ENCODE data around the gene GNPTG. TPM values are rescaled to one million over a fixed set of nuclear protein-coding genes. Genes with fewer than 3 reads are reported as not detected.
A peak's percentile ranks its signal among the peaks of the same experiment; 100 is the strongest.
"Not testable (repeated sequence)": the region's sequence is repeated elsewhere in the genome, so short reads cannot be mapped to it uniquely, and the experiment has no call there.

Gene GNPTG
- total RNA-seq, 1 donor from 2014 or later = 55.6 TPM

DNA sequence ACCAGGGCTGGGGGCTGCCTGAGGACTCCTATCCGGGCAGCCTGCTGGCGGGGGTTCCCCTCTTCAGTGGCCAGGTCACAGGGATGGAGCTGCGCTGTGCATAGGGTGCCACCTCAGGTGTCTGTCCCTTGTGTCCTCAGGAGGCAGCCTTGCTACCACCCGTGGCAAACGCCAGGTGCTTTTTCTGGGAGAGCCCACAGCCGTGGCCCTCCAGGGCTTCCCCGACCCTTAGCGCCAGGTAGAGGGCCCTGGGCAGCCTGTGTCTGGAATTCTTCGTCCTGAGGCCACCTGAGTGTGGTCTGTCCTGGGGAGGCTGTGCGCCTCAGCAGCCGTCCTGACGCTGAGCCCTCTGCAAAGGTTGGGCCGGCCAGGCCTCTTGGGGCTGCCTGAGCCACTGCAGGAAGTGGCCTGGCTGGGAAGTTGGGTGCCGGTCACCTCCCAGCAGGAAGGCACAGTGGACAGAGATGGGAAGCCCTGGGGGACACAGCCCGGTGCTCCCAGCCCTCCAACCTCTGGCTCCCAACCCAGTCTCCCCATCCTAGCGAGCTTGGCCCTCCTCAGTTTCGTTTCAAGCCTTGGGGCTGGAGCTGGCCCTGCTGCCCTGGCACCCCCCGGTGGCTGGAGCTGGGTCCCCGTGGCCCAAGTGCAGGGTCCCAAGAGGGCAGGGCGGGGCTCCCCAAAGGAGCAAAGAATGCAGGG, 25.9 kb upstream of the GNPTG start:
- Mint-ChIP-seq H3K4me1 (ENCODE audit: unreplicated experiment) (no peaks in the 10 kb centered on the region), H3K27ac (no peak overlapping the region), H3K4me3 (no peak overlapping the region)

DNA sequence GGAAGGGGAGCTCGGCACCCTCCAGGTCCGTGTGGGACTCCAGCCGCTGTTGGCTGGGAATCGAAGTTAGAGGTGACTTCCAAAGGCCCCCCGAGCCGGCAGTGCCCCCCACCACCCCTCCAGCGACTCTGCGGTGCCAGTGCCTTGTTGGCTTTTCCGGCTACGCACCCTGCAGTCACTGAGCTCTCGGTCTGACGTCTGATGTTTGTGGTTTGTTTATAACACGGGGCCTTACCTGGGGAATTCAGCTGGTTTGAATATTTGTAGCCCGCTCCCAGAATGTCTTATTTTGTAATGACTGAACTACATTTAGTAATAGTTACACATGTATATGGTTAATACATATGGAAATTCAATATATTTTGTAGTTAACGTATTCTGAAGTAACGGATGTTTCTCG, 25.3 kb upstream of the GNPTG start:
- TF ChIP-seq, protein P1, sequence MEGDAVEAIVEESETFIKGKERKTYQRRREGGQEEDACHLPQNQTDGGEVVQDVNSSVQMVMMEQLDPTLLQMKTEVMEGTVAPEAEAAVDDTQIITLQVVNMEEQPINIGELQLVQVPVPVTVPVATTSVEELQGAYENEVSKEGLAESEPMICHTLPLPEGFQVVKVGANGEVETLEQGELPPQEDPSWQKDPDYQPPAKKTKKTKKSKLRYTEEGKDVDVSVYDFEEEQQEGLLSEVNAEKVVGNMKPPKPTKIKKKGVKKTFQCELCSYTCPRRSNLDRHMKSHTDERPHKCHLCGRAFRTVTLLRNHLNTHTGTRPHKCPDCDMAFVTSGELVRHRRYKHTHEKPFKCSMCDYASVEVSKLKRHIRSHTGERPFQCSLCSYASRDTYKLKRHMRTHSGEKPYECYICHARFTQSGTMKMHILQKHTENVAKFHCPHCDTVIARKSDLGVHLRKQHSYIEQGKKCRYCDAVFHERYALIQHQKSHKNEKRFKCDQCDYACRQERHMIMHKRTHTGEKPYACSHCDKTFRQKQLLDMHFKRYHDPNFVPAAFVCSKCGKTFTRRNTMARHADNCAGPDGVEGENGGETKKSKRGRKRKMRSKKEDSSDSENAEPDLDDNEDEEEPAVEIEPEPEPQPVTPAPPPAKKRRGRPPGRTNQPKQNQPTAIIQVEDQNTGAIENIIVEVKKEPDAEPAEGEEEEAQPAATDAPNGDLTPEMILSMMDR (conservative IDR thresholded peaks at IDR 0.05) = no peak
- H3K27ac Mint-ChIP-seq = no peak overlapping the region
- no peak overlapping the region for H3K4me3 Mint-ChIP-seq
- peaks cover 3% of the 10 kb centered on the region for H3K27me3 Mint-ChIP-seq
- H3K4me1 Mint-ChIP-seq (ENCODE audit: unreplicated experiment) = no peaks in the 10 kb centered on the region
- DNase-seq (ENCODE audit: extremely low spot score, unreplicated experiment) = no peak
- H3K9me3 Mint-ChIP-seq = no peaks in the 10 kb centered on the region
- H3K36me3 Mint-ChIP-seq = no peaks in the 10 kb centered on the region

More for the DNA sequence above, 25.9 kb upstream of the GNPTG start:
- TF ChIP-seq, protein P1 (conservative IDR thresholded peaks at IDR 0.05) = no peak
- Mint-ChIP-seq H3K27me3 (no peaks in the 10 kb centered on the region), H3K36me3 (no peaks in the 10 kb centered on the region), H3K9me3 (no peaks in the 10 kb centered on the region)
- DNase-seq (ENCODE audit: extremely low spot score, unreplicated experiment) = no peak

DNA sequence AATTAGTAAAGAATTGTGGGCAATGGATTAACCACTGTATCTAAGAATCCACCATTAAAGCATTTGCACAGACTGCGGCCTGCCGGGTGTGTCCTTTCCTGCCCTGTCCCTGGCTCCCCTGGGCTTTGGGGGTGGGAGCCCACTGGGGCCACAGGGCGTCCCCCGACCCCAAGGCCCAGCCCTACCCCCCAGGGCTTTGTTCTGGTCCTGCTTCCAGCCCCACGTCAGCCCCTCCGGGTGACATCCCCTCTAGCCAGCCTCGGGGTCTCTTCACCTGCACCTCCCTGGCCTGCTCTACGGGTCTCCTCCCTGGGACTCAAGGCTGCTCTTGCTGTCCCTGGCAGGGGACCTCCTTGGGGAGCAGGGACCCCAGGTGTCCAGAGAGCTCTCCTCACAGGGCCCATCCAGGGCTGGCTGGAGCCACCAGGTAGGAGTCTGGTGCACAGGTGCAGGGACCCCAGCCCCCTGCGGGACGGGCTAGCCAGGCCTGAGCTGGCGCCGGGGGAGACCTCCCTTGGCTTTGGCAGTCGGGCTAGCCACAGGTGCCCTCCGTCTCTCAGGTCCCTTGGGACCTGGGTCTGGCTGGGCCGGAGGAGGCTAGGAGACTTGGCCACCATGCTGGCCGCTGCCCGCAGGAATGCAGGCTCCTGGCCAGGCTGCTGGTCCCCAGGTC, 24.6 kb upstream of the GNPTG start:
- H3K9me3 Mint-ChIP-seq = no peaks in the 10 kb centered on the region
- H3K27me3 Mint-ChIP-seq = peaks cover 10% of the 10 kb centered on the region
- H3K36me3 Mint-ChIP-seq = no peaks in the 10 kb centered on the region
- no peak overlapping the region for H3K27ac Mint-ChIP-seq
- H3K4me3 Mint-ChIP-seq = no peak overlapping the region
- TF ChIP-seq, protein P1 (conservative IDR thresholded peaks at IDR 0.05) = no peak
- no peak for DNase-seq (ENCODE audit: extremely low spot score, unreplicated experiment)
- no peaks in the 10 kb centered on the region for H3K4me1 Mint-ChIP-seq (ENCODE audit: unreplicated experiment)

DNA sequence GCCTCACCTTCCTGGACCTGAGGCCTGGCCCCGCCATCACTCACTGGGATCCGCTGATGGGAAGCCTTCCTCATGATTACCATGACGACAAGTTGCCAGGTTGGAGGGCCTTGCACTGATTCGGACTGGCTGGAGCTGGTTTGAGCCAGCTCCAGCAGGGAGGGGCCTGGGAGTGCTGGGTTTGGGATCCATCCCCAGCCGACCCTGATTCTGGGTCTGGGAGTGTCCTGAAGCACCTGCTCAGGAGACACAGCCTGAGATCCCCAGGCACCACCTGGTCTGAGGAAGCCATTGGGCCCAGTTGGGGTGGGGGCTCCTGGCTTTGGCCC, 24.1 kb upstream of the GNPTG start:
- H3K9me3 Mint-ChIP-seq = no peaks in the 10 kb centered on the region
- H3K4me3 Mint-ChIP-seq = no peak overlapping the region
- H3K4me1 Mint-ChIP-seq (ENCODE audit: unreplicated experiment) = no peaks in the 10 kb centered on the region
- H3K27ac Mint-ChIP-seq = no peak overlapping the region
- peaks cover 15% of the 10 kb centered on the region for H3K27me3 Mint-ChIP-seq
- no peaks in the 10 kb centered on the region for H3K36me3 Mint-ChIP-seq
- DNase-seq (ENCODE audit: extremely low spot score, unreplicated experiment) = no peak
- TF ChIP-seq, protein P1 (conservative IDR thresholded peaks at IDR 0.05) = no peak

DNA sequence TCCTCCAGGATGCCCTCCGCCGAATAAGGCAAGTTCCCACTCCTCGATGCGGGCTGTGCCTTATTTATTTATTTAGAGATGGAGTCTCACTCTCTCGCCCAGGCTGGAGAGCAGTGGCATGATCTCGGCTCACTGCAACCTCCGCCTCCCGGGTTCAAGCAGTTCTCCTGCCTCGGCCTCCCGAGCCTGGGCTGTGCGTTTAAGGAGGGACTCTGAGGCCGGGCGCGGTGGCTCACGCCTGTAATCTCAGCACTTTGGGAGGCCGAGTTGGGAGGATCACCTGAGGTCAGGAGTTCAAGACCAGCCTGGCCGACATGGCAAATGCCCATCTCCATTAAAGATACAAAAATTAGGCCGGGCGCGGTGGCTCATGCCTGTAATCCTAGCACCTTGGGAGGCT, 23.6 kb upstream of the GNPTG start:
- not testable (repeated sequence) for DNase-seq (ENCODE audit: extremely low spot score, unreplicated experiment); H3K4me1 Mint-ChIP-seq (ENCODE audit: unreplicated experiment); H3K27ac Mint-ChIP-seq; H3K9me3 Mint-ChIP-seq; H3K36me3 Mint-ChIP-seq; H3K4me3 Mint-ChIP-seq
- H3K27me3 Mint-ChIP-seq = peaks cover 18% of the 10 kb centered on the region

DNA sequence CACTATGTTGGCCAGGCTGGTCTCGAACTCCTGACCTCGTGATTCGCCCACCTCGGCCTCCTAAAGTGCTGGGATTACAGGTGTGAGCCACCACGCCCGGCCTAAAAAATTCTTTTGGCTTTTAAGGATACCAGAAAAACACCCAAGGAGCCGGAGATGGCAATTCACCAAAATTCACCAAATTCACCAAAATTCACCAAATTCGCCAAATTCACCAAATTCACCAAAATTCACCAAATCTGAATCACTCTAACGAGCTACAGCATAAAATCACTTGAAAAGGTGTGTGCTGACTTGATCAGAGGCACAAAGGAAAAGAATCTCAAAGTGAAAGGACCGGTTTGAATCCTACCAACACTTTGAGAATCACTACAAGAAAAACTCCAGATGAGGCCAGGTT, 22.8 kb upstream of the GNPTG start:
- not testable (repeated sequence) for H3K27ac Mint-ChIP-seq; H3K36me3 Mint-ChIP-seq; H3K9me3 Mint-ChIP-seq; DNase-seq (ENCODE audit: extremely low spot score, unreplicated experiment); H3K4me1 Mint-ChIP-seq (ENCODE audit: unreplicated experiment)
- peak overlapping the region; percentile 31 for H3K4me3 Mint-ChIP-seq
- peaks cover 18% of the 10 kb centered on the region for H3K27me3 Mint-ChIP-seq

Measured in type B pancreatic cell (in vitro differentiated cells).